Peyer's patch (tissue), 4 donors: ENCODE results near the gene NRXN3.

ENCODE experiments used
- CTCF ChIP-seq, 6 experiments: fragments of 450-650 bp in 4 of 6; fragments of 200-600 bp in 2 of 6; sonication (generic) in 1 of 6; IDR thresholded peaks; one replicate each; pipeline ENCODE4 v1.5.1; 2017 to 2019; ENCODE audit warnings: antibody characterized with exemption in 6 of 6, mild to moderate bottlenecking in 3 of 6, moderate library complexity in 1 of 6
- POLR2A ChIP-seq, 2 donors: fragments of 450-650 bp; IDR thresholded peaks; one replicate each; pipeline ENCODE4 v1.5.1; 2017; ENCODE audit warnings: antibody characterized with exemption in 2 of 2, mild to moderate bottlenecking in 2 of 2, moderate library complexity in 2 of 2

DNA sequence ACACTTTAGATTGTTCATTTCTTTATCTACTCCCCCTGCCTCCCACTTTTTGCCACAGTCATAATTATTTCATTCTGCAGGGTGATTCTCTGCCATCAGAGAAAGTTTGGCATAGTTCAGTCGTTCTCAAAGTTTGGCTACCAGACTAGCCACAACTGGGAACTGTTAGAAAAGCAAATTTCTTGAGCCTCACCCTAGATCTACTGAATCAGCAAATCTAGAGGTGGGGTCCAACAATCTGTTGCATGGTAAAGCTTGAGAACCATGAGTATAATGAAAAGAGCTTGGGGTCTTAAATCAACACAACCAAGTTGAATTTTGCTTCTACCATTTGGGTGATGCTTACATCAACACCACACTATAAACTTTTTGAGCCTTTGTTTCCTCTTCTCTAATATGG, 172.7 kb downstream of the NRXN3 start:
- TF ChIP-seq CTCF (IDR thresholded peaks at IDR 0.05) (no peak), POLR2A (IDR thresholded peaks at IDR 0.05) (no peak)
